ENCODE measurements around the gene CTDSPL. TPM values are rescaled to one million over a fixed set of nuclear protein-coding genes. Genes with fewer than 3 reads are reported as not detected.

Gene CTDSPL
- total and polyA plus RNA-seq, 2 of the 13 experiments (the other 11 are each of a cell fraction or from before 2014, with no cell fraction given): 26.1 to 142 TPM

DNA sequence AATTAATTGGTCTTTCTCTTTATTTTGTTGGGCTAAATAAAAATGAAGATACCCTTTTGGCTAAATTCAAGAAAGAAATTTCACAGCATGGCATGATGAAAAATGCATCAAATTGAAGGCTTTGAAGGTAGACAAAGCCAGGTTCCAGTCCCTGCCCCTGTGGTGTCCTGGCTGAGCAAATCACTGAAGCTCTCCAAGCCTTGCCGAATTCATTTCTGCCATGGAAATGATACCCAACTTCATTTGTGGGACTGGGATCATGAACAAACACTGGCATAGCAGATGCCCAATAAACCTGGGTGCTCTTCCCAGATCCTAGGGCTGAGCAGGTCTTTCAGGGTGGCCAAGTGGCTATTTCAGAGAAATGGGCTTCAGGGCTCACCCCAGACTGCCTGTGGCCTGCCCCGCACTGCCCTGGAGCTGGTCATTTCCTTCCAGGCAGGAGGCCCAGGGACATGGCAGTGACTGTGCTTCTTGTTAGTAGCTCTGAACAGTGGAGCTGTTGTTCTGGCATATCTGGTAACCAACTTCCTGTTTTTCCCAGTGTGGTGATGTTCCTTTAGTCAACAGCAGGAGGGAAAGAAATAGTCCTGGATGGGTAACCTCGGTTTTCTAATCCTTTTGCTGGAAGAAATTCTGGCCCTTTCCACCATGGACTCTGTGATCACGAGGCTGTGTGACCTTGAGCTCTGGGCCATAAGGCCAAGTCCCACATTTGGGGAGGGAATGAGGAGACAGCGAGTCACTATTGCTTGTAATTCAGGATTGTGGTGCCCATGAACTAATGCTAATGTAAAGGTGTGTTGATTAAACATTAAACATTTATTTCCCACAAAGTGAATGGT lies 47.6 kb downstream of the CTDSPL start (continued):
- TF ChIP-seq, protein P1, sequence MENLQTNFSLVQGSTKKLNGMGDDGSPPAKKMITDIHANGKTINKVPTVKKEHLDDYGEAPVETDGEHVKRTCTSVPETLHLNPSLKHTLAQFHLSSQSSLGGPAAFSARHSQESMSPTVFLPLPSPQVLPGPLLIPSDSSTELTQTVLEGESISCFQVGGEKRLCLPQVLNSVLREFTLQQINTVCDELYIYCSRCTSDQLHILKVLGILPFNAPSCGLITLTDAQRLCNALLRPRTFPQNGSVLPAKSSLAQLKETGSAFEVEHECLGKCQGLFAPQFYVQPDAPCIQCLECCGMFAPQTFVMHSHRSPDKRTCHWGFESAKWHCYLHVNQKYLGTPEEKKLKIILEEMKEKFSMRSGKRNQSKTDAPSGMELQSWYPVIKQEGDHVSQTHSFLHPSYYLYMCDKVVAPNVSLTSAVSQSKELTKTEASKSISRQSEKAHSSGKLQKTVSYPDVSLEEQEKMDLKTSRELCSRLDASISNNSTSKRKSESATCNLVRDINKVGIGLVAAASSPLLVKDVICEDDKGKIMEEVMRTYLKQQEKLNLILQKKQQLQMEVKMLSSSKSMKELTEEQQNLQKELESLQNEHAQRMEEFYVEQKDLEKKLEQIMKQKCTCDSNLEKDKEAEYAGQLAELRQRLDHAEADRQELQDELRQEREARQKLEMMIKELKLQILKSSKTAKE (CRISPR knock-in tag; IDR thresholded peaks at IDR 0.05; ENCODE audit: borderline replicate concordance): peak; percentile 49; the same call in 1 of the 2 replicates
- TF ChIP-seq DMAP1 (CRISPR knock-in tag; IDR thresholded peaks at IDR 0.05) (0 out of 2 replicates have a peak, but pooled peaks have one; percentile 34), HNRNPL (IDR thresholded peaks at IDR 0.05; ENCODE audit: low read depth, low read length) (0 out of 2 replicates have a peak, but pooled peaks have one; percentile 28), ZNF792 (CRISPR knock-in tag; IDR thresholded peaks at IDR 0.05) (peak; percentile 73; the same call in 1 of the 2 replicates), SP2 (CRISPR knock-in tag; IDR thresholded peaks at IDR 0.05) (no peak), ZMYM2 (CRISPR knock-in tag; IDR thresholded peaks at IDR 0.05) (peak; percentile 98), HMG20A (CRISPR knock-in tag; IDR thresholded peaks at IDR 0.05; ENCODE audit: borderline replicate concordance) (peak; percentile 82; the same call in 1 of the 2 replicates), LCORL (IDR thresholded peaks at IDR 0.05) (no peak), LCORL (CRISPR knock-in tag; IDR thresholded peaks at IDR 0.05) (peak; percentile 64; the same call in 1 of the 2 replicates), ZNF782 (CRISPR knock-in tag; IDR thresholded peaks at IDR 0.05; ENCODE audit: borderline replicate concordance) (no peak), KLF12 (CRISPR knock-in tag; IDR thresholded peaks at IDR 0.05; ENCODE audit: borderline replicate concordance) (no peak), ZNF317 (CRISPR knock-in tag; IDR thresholded peaks at IDR 0.05) (no peak), ZNF160 (CRISPR knock-in tag; IDR thresholded peaks at IDR 0.05) (no peak), SALL1 (CRISPR knock-in tag; IDR thresholded peaks at IDR 0.05) (peak; percentile 73), PPARG (CRISPR knock-in tag; conservative IDR thresholded peaks at IDR 0.05) (peak; percentile 43; the same call in 1 of the 2 replicates)
- TF ChIP-seq, protein P2, sequence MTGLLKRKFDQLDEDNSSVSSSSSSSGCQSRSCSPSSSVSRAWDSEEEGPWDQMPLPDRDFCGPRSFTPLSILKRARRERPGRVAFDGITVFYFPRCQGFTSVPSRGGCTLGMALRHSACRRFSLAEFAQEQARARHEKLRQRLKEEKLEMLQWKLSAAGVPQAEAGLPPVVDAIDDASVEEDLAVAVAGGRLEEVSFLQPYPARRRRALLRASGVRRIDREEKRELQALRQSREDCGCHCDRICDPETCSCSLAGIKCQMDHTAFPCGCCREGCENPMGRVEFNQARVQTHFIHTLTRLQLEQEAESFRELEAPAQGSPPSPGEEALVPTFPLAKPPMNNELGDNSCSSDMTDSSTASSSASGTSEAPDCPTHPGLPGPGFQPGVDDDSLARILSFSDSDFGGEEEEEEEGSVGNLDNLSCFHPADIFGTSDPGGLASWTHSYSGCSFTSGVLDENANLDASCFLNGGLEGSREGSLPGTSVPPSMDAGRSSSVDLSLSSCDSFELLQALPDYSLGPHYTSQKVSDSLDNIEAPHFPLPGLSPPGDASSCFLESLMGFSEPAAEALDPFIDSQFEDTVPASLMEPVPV (CRISPR knock-in tag; IDR thresholded peaks at IDR 0.05): 0 out of 2 replicates have a peak, but pooled peaks have one; percentile 31
- TF ChIP-seq, protein P3, sequence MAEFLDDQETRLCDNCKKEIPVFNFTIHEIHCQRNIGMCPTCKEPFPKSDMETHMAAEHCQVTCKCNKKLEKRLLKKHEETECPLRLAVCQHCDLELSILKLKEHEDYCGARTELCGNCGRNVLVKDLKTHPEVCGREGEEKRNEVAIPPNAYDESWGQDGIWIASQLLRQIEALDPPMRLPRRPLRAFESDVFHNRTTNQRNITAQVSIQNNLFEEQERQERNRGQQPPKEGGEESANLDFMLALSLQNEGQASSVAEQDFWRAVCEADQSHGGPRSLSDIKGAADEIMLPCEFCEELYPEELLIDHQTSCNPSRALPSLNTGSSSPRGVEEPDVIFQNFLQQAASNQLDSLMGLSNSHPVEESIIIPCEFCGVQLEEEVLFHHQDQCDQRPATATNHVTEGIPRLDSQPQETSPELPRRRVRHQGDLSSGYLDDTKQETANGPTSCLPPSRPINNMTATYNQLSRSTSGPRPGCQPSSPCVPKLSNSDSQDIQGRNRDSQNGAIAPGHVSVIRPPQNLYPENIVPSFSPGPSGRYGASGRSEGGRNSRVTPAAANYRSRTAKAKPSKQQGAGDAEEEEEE (CRISPR knock-in tag; IDR thresholded peaks at IDR 0.05; ENCODE audit: borderline replicate concordance): no peak
- TF ChIP-seq, protein P4, sequence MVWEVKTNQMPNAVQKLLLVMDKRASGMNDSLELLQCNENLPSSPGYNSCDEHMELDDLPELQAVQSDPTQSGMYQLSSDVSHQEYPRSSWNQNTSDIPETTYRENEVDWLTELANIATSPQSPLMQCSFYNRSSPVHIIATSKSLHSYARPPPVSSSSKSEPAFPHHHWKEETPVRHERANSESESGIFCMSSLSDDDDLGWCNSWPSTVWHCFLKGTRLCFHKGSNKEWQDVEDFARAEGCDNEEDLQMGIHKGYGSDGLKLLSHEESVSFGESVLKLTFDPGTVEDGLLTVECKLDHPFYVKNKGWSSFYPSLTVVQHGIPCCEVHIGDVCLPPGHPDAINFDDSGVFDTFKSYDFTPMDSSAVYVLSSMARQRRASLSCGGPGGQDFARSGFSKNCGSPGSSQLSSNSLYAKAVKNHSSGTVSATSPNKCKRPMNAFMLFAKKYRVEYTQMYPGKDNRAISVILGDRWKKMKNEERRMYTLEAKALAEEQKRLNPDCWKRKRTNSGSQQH (CRISPR knock-in tag; IDR thresholded peaks at IDR 0.05; ENCODE audit: low read depth): no peak
- TF ChIP-seq, protein P5, sequence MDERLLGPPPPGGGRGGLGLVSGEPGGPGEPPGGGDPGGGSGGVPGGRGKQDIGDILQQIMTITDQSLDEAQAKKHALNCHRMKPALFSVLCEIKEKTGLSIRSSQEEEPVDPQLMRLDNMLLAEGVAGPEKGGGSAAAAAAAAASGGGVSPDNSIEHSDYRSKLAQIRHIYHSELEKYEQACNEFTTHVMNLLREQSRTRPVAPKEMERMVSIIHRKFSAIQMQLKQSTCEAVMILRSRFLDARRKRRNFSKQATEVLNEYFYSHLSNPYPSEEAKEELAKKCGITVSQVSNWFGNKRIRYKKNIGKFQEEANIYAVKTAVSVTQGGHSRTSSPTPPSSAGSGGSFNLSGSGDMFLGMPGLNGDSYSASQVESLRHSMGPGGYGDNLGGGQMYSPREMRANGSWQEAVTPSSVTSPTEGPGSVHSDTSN (CRISPR knock-in tag; IDR thresholded peaks at IDR 0.05): no peak
- TF ChIP-seq, protein P6, sequence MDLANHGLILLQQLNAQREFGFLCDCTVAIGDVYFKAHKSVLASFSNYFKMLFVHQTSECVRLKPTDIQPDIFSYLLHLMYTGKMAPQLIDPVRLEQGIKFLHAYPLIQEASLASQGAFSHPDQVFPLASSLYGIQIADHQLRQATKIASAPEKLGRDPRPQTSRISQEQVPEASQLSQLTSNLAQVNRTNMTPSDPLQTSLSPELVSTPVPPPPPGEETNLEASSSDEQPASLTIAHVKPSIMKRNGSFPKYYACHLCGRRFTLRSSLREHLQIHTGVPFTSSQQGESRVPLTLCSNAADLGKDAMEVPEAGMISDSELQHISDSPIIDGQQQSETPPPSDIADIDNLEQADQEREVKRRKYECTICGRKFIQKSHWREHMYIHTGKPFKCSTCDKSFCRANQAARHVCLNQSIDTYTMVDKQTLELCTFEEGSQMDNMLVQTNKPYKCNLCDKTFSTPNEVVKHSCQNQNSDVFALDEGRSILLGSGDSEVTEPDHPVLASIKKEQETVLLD (CRISPR knock-in tag; IDR thresholded peaks at IDR 0.05; ENCODE audit: low read depth): no peak

Measured in HepG2 (cell line).